Colonic mucosa (tissue), 4 donors: ENCODE data around the gene TMEM200A. TPM values are rescaled to one million over a fixed set of nuclear protein-coding genes. Genes with fewer than 3 reads are reported as not detected.

Experiments
- DNase-seq: peaks from one replicate; pipeline ENCODE4 v3.0.0-alpha.2; 2020
- H3K27ac ChIP-seq: fragments of 200-600 bp; one replicate; pipeline ENCODE4 v1.8.0; 2021
- H3K27me3 ChIP-seq: fragments of 200-600 bp; one replicate; pipeline ENCODE4 v1.8.0; 2021
- H3K36me3 ChIP-seq: fragments of 200-600 bp; one replicate; pipeline ENCODE4 v1.8.0; 2021
- H3K4me1 ChIP-seq: fragments of 200-600 bp; one replicate; pipeline ENCODE4 v1.8.0; 2021; ENCODE audit warnings: mild to moderate bottlenecking
- H3K4me3 ChIP-seq: fragments of 200-600 bp; one replicate; pipeline ENCODE4 v1.8.0; 2021
- H3K9ac ChIP-seq, 2 donors: one replicate each; pipeline ENCODE4 v1.7.0; 2013; ENCODE audit warnings: control low read depth in 2 of 2, low read depth in 2 of 2, low read length in 2 of 2
- H3K9me3 ChIP-seq: fragments of 200-600 bp; one replicate; pipeline ENCODE4 v1.8.0; 2021
- intact Hi-C: fragments of 100-400 bp; cut with DNase I; formaldehyde crosslinking; loops from one replicate; pipeline ENCODE4 v1.14.1; 2022
- total RNA-seq, 2 donors: library from RNA; stranded (reverse); fragmentation: NEBNext Ultra II Directional in 1 of 2; extraction: Animal tissue kit (Norgen Biotek cat#: 25700) in 1 of 2; gene quantifications; one replicate each; pipeline ENCODE4 v1.2.1, GENCODE V29; 2021
- TF ChIP-seq, protein P1 (sequence below): fragments of 200-600 bp; IDR thresholded peaks from one replicate; pipeline ENCODE4 v1.8.0; 2022; ENCODE audit warnings: antibody characterized with exemption, mild to moderate bottlenecking
- donor health status: healthy.
- donor health status: DM: no; HTN: no; CAD: no.
- donor health status: DM: no; HTN: no; CAD: no.

The TMEM200A gene
- total RNA-seq, 2 donors from 2014 or later = 20.4 to 51.4 TPM

DNA sequence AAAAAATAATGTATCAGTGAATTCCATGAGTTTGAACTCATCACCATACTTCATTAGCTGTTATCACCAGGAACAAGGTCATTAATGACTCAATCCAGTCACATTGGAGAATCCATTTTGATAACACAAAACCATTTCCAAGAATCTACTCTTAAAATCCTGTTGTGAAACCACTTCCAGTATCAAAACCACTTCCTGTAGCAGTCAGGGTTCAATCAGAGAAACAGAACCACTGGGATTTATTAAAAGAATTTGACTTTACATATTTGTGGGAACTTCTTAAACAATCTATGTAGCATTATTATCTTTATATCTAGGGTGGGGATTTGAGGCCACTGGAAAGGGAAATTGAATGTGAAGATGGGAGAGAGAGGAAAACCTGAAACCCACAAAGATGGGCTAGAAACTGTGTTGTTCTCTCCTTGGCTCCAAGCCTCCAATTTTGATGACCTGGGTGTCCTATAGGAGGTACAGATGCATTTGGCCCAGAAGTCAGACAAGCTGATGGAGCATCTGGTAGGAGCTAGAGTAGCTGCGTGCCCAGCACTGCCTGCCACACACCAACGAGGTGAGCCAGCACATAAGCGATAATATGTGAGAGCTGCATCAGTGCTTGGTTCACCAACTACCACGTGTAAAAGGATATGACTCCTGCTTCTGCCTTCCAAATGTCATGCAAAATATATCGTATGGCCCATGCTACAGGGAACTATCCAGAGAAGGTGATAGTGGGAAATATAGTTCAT is 117.0 kb downstream of the TMEM200A start:
- TF ChIP-seq, protein P1, sequence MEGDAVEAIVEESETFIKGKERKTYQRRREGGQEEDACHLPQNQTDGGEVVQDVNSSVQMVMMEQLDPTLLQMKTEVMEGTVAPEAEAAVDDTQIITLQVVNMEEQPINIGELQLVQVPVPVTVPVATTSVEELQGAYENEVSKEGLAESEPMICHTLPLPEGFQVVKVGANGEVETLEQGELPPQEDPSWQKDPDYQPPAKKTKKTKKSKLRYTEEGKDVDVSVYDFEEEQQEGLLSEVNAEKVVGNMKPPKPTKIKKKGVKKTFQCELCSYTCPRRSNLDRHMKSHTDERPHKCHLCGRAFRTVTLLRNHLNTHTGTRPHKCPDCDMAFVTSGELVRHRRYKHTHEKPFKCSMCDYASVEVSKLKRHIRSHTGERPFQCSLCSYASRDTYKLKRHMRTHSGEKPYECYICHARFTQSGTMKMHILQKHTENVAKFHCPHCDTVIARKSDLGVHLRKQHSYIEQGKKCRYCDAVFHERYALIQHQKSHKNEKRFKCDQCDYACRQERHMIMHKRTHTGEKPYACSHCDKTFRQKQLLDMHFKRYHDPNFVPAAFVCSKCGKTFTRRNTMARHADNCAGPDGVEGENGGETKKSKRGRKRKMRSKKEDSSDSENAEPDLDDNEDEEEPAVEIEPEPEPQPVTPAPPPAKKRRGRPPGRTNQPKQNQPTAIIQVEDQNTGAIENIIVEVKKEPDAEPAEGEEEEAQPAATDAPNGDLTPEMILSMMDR = no peak
- Histone ChIP-seq H3K4me1 (no peaks in the 10 kb centered on the region), H3K27ac (no peak overlapping the region), H3K4me3 (no peak overlapping the region), H3K36me3 (no peaks in the 10 kb centered on the region), H3K27me3 (no peaks in the 10 kb centered on the region), H3K9ac (no peak overlapping the region), H3K9me3 (no peaks in the 10 kb centered on the region)
- intact Hi-C loops = no loop called here
- DNase-seq = no peak

DNA sequence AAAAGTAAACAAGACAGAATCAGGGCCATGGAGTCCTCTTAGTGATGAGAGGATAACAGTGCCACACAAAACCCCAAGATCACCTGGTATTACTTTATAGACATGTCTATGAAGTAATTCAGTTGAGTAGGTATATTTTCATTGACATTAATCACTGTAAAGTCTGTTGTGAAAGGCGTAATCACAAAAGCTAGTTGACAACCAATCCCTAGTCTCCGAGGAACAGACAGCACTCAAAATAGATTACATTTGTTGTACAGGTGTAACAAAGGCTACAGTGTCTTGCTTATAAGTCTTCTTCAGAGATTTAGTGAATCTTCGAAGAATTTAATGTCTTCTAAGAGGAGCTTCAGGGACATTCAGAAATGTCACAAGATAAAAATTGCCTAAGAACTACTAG is 120.1 kb downstream of the TMEM200A start:
- TF ChIP-seq, protein P1 = no peak
- H3K9ac ChIP-seq = no peak overlapping the region
- intact Hi-C loops = no loop called here
- no peaks in the 10 kb centered on the region for H3K36me3 ChIP-seq
- no peaks in the 10 kb centered on the region for H3K27me3 ChIP-seq
- H3K27ac ChIP-seq = no peak overlapping the region
- no peak for DNase-seq
- no peak overlapping the region for H3K4me3 ChIP-seq
- H3K9me3 ChIP-seq = no peaks in the 10 kb centered on the region
- H3K4me1 ChIP-seq = no peaks in the 10 kb centered on the region

DNA sequence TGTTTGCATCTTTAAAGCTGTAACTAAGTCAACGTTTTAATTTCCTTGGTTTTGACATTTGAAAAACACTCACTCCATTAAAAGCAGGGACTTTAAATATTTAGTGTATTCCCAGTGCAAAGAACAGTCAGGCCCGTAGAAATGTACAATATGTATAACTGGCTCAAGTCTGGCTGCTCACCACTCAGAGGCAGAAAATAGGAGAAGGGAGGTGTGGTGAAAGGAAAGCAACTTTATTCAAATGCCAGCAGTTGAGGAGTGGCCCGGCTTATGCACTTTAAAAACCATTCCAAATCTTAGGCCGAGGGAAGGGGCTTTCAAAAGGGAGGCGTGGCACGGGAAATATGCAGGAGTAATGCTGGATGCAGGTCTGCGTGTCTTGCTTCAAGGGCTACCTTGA is 120.6 kb downstream of the TMEM200A start:
- DNase-seq = no peak
- Histone ChIP-seq H3K27me3 (no peaks in the 10 kb centered on the region), H3K9me3 (no peaks in the 10 kb centered on the region), H3K4me1 (no peaks in the 10 kb centered on the region), H3K9ac (no peak overlapping the region), H3K4me3 (no peak overlapping the region), H3K36me3 (no peaks in the 10 kb centered on the region), H3K27ac (no peak overlapping the region)
- intact Hi-C loops = no loop called here
- TF ChIP-seq, protein P1 = no peak

DNA sequence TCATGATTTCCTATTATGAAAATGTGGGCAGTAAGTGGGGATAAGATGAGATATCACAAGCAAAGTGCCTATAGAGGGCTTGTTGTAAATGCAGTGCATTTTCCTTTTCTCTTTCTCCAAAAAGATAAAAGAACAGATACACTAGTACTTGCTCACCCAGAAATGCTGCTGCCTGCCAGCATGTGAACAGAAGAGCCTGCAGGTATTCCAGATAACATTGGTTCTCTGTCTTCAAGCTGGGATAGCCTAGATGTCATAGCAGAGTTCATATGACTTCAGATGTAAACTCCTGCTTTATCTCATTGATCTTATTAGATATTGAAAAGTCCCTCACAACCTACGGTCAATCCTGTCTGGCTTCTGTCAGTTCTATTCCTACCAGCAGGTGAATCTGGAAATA is 123.7 kb downstream of the TMEM200A start:
- Histone ChIP-seq H3K27ac (no peak overlapping the region), H3K36me3 (no peaks in the 10 kb centered on the region), H3K9me3 (no peaks in the 10 kb centered on the region), H3K4me1 (no peaks in the 10 kb centered on the region), H3K9ac (no peak overlapping the region), H3K27me3 (no peaks in the 10 kb centered on the region), H3K4me3 (no peak overlapping the region)
- no peak for DNase-seq
- TF ChIP-seq, protein P1 = no peak
- intact Hi-C loops = no loop called here

Other genes with a start within 250 kb of the TMEM200A start
- gene SAMD3, start 143.1 kb upstream of the TMEM200A start, total RNA-seq = 1 to 10 TPM; 1.7 to 5.1 TPM